ENCODE results near the gene DIP2C.

DIP2C gene

DNA sequence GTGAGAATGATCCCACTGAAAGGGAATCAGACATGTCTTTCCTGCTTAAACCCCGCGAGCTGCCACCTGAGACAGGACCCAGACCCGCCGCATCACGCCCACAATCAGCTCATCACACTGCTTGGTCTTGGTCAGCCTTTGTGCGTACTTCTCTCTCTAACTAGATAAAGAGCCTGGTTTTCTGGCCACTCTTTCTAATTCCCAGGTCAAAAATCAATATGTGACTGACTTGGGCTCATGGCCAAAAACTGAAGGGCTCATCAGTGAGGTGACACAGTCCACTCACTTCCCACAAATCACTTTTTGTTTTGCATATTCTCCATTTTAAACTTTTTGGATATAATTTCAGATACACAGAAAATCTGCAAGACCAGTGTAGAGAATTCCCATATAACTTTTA, 247.3 kb downstream of the DIP2C start:
- CTCF ChIA-PET = interaction anchor here (0.6 kb wide), 1 partner anchor 151 kb away, joined by 3 read pairs; no protein-coding TSS in a partner anchor
- POLR2A ChIA-PET = no interaction called here

DNA sequence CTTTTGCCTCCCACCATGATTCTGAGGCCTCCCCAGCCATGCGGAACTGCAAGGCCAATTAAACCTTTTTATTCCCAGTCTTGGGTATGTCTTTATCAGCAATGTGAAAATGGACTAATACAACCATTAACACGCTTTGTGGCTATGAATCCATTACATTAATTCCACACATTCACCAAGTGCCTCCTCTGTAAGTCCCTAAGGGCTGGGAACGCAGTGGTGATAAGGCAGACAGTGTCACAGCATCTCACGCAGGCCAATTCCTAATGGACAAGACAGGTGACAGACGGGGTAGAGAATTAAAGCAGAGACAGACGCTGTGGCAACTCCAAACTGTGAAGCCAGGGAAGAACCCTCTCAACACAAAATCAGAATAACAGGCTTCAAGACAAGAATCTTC, 247.8 kb downstream of the DIP2C start:
- CTCF ChIA-PET = no interaction called here
- no peak for DNase-seq (ENCODE audit: extremely low spot score)
- POLR2A ChIA-PET = no interaction called here
- no peak for TF ChIP-seq L3MBTL2 (conservative IDR thresholded peaks at IDR 0.05)

More for the DNA sequence above, 247.3 kb downstream of the DIP2C start:
- no peak for DNase-seq (ENCODE audit: extremely low spot score)
- TF ChIP-seq HDGF (IDR thresholded peaks at IDR 0.05; ENCODE audit: borderline replicate concordance) (no peak), L3MBTL2 (conservative IDR thresholded peaks at IDR 0.05) (no peak), SUZ12 (IDR thresholded peaks at IDR 0.05) (no peak), CTBP1 (IDR thresholded peaks at IDR 0.05; ENCODE audit: borderline replicate concordance) (no peak), ELF4 (IDR thresholded peaks at IDR 0.05) (no peak), TARDBP (IDR thresholded peaks at IDR 0.05) (no peak), LEF1 (IDR thresholded peaks at IDR 0.05; ENCODE audit: borderline replicate concordance) (no peak), ARNT (IDR thresholded peaks at IDR 0.05) (no peak), FOXA1 (IDR thresholded peaks at IDR 0.05) (no peak)
- TF ChIP-seq, protein P1, sequence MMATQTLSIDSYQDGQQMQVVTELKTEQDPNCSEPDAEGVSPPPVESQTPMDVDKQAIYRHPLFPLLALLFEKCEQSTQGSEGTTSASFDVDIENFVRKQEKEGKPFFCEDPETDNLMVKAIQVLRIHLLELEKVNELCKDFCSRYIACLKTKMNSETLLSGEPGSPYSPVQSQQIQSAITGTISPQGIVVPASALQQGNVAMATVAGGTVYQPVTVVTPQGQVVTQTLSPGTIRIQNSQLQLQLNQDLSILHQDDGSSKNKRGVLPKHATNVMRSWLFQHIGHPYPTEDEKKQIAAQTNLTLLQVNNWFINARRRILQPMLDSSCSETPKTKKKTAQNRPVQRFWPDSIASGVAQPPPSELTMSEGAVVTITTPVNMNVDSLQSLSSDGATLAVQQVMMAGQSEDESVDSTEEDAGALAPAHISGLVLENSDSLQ (IDR thresholded peaks at IDR 0.05) = no peak

GRCh38 chr10:440127-440526, 249.3 kb downstream of the DIP2C start:
- ChIA-PET POLR2A (no interaction called here), CTCF (no interaction called here)
- no peak for DNase-seq (ENCODE audit: extremely low spot score)
- TF ChIP-seq HDGF (IDR thresholded peaks at IDR 0.05; ENCODE audit: borderline replicate concordance) (no peak), ELF4 (IDR thresholded peaks at IDR 0.05) (no peak), BHLHE40 (IDR thresholded peaks at IDR 0.05; ENCODE audit: borderline replicate concordance) (no peak), FOXM1 (IDR thresholded peaks at IDR 0.05; ENCODE audit: borderline replicate concordance) (no peak), NFRKB (IDR thresholded peaks at IDR 0.05) (no peak), FOXK2 (IDR thresholded peaks at IDR 0.05) (no peak), SUZ12 (IDR thresholded peaks at IDR 0.05) (no peak), FOXA1 (IDR thresholded peaks at IDR 0.05) (no peak), LEF1 (IDR thresholded peaks at IDR 0.05; ENCODE audit: borderline replicate concordance) (no peak), ARNT (IDR thresholded peaks at IDR 0.05) (no peak), CTBP1 (IDR thresholded peaks at IDR 0.05; ENCODE audit: borderline replicate concordance) (no peak), L3MBTL2 (conservative IDR thresholded peaks at IDR 0.05) (no peak), ZNF384 (IDR thresholded peaks at IDR 0.05) (no peak), TARDBP (IDR thresholded peaks at IDR 0.05) (no peak), SP1 (IDR thresholded peaks at IDR 0.05) (no peak)
- TF ChIP-seq, protein P1 (IDR thresholded peaks at IDR 0.05) = no peak

DNA sequence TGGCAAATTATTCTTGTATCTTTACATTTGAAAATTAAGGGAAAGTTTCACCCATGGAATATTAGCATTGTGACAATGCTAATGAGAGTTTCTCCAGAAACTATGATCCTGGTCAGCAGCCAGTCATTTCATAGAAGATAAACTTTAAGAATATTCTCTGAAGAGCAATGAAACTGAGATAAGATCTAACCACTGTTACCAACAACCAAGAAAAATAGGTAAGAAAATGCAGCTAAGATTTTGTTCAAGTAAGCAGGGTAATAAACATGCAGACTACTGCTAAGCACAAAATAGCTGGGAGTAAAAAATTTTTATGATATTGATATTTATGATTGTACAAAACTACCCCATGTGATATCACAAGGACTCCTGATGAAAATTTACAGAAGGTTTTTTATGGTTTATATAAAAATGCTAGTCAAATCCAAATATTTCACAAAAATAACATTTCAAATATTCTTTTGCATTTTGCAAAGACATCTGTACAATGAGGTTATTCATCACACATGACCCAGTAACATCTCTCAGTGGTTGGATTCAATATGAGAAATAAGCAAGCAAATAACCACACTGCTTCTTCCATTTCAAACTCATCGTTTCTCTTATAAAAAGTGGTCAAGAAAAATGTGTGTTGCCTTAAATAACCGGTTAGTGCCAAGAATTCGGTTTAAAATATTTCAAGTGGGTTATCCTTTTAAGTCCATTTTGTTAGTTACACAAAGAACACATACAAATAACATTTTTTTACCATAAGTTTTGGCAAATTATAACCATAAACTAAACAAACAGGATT, 251.6 kb downstream of the DIP2C start:
- TF ChIP-seq, protein P1 (IDR thresholded peaks at IDR 0.05) = no peak
- TF ChIP-seq NFRKB (IDR thresholded peaks at IDR 0.05) = no peak
- no peak for TF ChIP-seq FOXA1 (IDR thresholded peaks at IDR 0.05)
- TF ChIP-seq BHLHE40 (IDR thresholded peaks at IDR 0.05; ENCODE audit: borderline replicate concordance) = no peak
- no peak for TF ChIP-seq SUZ12 (IDR thresholded peaks at IDR 0.05)
- TF ChIP-seq L3MBTL2 (conservative IDR thresholded peaks at IDR 0.05) = no peak
- no peak for TF ChIP-seq FOXK2 (IDR thresholded peaks at IDR 0.05)
- TF ChIP-seq ZNF384 (IDR thresholded peaks at IDR 0.05) = no peak
- TF ChIP-seq ARNT (IDR thresholded peaks at IDR 0.05) = no peak
- TF ChIP-seq HDGF (IDR thresholded peaks at IDR 0.05; ENCODE audit: borderline replicate concordance) = no peak
- no peak for TF ChIP-seq TARDBP (IDR thresholded peaks at IDR 0.05)
- no peak for TF ChIP-seq ELF4 (IDR thresholded peaks at IDR 0.05)
- TF ChIP-seq CTBP1 (IDR thresholded peaks at IDR 0.05; ENCODE audit: borderline replicate concordance) = no peak
- ChIA-PET POLR2A (no interaction called here), CTCF (no interaction called here)
- no peak for DNase-seq (ENCODE audit: extremely low spot score)

DNA sequence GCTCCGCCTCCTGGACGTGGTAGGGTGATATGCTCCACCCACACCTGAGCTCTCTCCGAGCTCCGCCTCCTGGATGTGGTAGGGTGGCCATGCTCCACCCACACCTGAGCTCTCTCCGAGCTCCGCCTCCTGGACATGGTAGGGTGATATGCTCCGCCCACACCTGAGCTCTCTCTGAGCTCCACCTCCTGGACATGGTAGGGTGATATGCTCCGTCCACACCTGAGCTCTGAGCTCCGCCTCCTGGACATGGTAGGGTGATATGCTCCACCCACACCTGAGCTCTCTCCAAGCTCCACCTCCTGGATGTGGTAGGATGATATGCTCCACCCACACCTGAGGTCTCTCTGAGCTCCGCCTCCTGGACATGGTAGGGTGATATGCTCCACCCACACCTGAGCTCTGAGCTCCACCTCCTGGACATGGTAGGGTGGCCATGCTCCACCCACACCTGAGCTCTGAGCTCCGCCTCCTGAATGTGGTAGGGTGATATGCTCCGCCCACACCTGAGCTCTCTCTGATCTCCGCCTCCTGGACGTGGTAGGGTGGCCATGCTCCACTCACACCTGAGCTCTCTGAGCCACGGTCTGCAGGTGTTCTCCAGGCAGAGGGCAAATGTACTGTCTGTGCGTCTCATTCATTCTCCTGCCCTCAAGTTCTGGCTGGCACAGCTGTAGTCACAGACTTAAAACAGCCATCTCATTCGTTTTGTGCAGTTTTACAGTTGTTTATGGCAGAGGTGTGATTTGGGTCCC, 252.4 kb downstream of the DIP2C start:
- POLR2A ChIA-PET = no interaction called here
- no peak for DNase-seq (ENCODE audit: extremely low spot score)
- TF ChIP-seq FOXK2 (IDR thresholded peaks at IDR 0.05) = no peak
- no peak for TF ChIP-seq NFRKB (IDR thresholded peaks at IDR 0.05)
- TF ChIP-seq HDGF (IDR thresholded peaks at IDR 0.05; ENCODE audit: borderline replicate concordance) = no peak
- TF ChIP-seq ARNT (IDR thresholded peaks at IDR 0.05) = no peak
- TF ChIP-seq, protein P1 (IDR thresholded peaks at IDR 0.05) = no peak
- TF ChIP-seq SP1 (IDR thresholded peaks at IDR 0.05) = no peak
- TF ChIP-seq BHLHE40 (IDR thresholded peaks at IDR 0.05; ENCODE audit: borderline replicate concordance) = no peak
- no peak for TF ChIP-seq L3MBTL2 (conservative IDR thresholded peaks at IDR 0.05)
- no peak for TF ChIP-seq ZNF384 (IDR thresholded peaks at IDR 0.05)
- no peak for TF ChIP-seq LEF1 (IDR thresholded peaks at IDR 0.05; ENCODE audit: borderline replicate concordance)
- no peak for TF ChIP-seq FOXM1 (IDR thresholded peaks at IDR 0.05; ENCODE audit: borderline replicate concordance)
- no peak for TF ChIP-seq FOXA1 (IDR thresholded peaks at IDR 0.05)
- no peak for TF ChIP-seq CTBP1 (IDR thresholded peaks at IDR 0.05; ENCODE audit: borderline replicate concordance)
- CTCF ChIA-PET = no interaction called here

Measured in HEK293T (cell line).